HepG2 (cell line): ENCODE measurements around the gene ILRUN. TPM values are rescaled to one million over a fixed set of nuclear protein-coding genes. Genes with fewer than 3 reads are reported as not detected.

Source experiments
- ATAC-seq: fragments of 200-7000 bp; cut with Tn5 transposase; 3 replicates; pipeline ENCODE4 v1.9.1; 2020; ENCODE audit warnings: mild to moderate bottlenecking, moderate library complexity
- BruUV-seq: library from RNA; stranded (reverse); fragments of 400-500 nt; replicated peaks from 2 replicates; lab custom pipeline; 2021; lab: Mats Ljungman, UMichigan
- CTCF ChIA-PET: fragments of 300-600 bp; formaldehyde crosslinking; extraction: SDS; loops from one replicate; lab custom pipeline; 2021; ENCODE audit warnings: low total read pairs, inconsistent platforms, low intra/inter-chr PET ratio; lab: Yijun Ruan, JAX
- POLR2A ChIA-PET: fragments of 350-600 bp; sonication (Branson Sonifier 250); formaldehyde crosslinking; loops from one replicate; lab custom pipeline; 2020; ENCODE audit warnings: antibody characterized with exemption, inconsistent platforms; lab: Yijun Ruan, JAX
- DNase-seq: peaks from one replicate; pipeline ENCODE4 v3.0.0-alpha.2; 2015; ENCODE audit warnings: low spot score
- FAIRE-seq: peaks from 3 replicates; lab custom pipeline; 2011; peaks lifted over from hg19 to GRCh38; lab: Jason Lieb, UNC
- H2AFZ ChIP-seq: one replicate; pipeline ENCODE4 v1.6.1; 2011; ENCODE audit warnings: low read length, inconsistent platforms
- H3K27ac ChIP-seq: fragments of 300-600 bp; 3 replicates; pipeline ENCODE4 v1.8.0; 2011; ENCODE audit warnings: mixed run types, mild to moderate bottlenecking, mixed read lengths, low read length, inconsistent platforms; ENCODE audit not compliant: insufficient read depth; ENCODE audit errors: extremely low read length
- H3K27me3 ChIP-seq, 2 experiments: fragments of 200-600 bp in 1 of 2; 2 replicates in 1 of 2; 3 replicates in 1 of 2; pipeline versions ENCODE4 v1.6.0 to v1.8.0; 2011; ENCODE audit warnings: low read length in 2 of 2, mild to moderate bottlenecking in 2 of 2, moderate library complexity in 2 of 2, inconsistent platforms in 1 of 2; ENCODE audit not compliant: insufficient read depth in 2 of 2, control insufficient read depth in 1 of 2
- H3K36me3 ChIP-seq, 2 experiments: fragments of 200-600 bp in 1 of 2; replicated peaks in 1 of 2; 2 replicates in 1 of 2; 3 replicates in 1 of 2; pipeline versions ENCODE4 v1.5.1 to v1.8.0; 2011; ENCODE audit warnings: low read length in 2 of 2, inconsistent platforms in 1 of 2; ENCODE audit not compliant: insufficient read depth in 2 of 2, control insufficient read depth in 1 of 2
- H3K4me1 ChIP-seq: 2 replicates; pipeline ENCODE4 v1.5.1; 2012; ENCODE audit warnings: low read length, inconsistent platforms; ENCODE audit not compliant: insufficient read depth
- H3K4me2 ChIP-seq: 2 replicates; pipeline ENCODE4 v1.6.0; 2011; ENCODE audit warnings: low read depth, low read length, inconsistent platforms
- H3K4me3 ChIP-seq, 3 experiments: fragments of 200-600 bp in 1 of 3; sonication (generic), shearing (Covaris generic) in 1 of 3; replicated peaks in 1 of 3; 2 replicates each; pipeline ENCODE4 v1.5.1; 2011 to 2016; ENCODE audit warnings: low read length in 3 of 3, inconsistent platforms in 2 of 3, low read depth in 2 of 3, mild to moderate bottlenecking in 2 of 3, control low read depth in 1 of 3, mixed read lengths in 1 of 3; ENCODE audit not compliant: insufficient read depth in 1 of 3
- H3K79me2 ChIP-seq: one replicate; pipeline ENCODE4 v1.6.1; 2011; ENCODE audit warnings: low read length, inconsistent platforms; ENCODE audit not compliant: insufficient read depth
- H3K9ac ChIP-seq: 2 replicates; pipeline ENCODE4 v1.6.0; 2011; ENCODE audit warnings: mild to moderate bottlenecking, low read depth, low read length, inconsistent platforms; ENCODE audit not compliant: insufficient read depth
- H3K9me3 ChIP-seq: 2 replicates; pipeline ENCODE4 v1.5.1; 2012; ENCODE audit warnings: mild to moderate bottlenecking, low read length
- H4K20me1 ChIP-seq: 2 replicates; pipeline ENCODE4 v1.6.0; 2011; ENCODE audit warnings: inconsistent platforms, mild to moderate bottlenecking, low read length, moderate library complexity; ENCODE audit not compliant: insufficient read depth
- CBFB ChIP-seq: sonication (generic); formaldehyde crosslinking; IDR thresholded peaks from 2 replicates; pipeline ENCODE4 v1.4.0; 2020; ENCODE audit warnings: missing genetic modification reagents
- HNRNPK ChIP-seq: fragments of 200-400 bp; formaldehyde crosslinking; IDR thresholded peaks from 2 replicates; pipeline ENCODE4 v1.6.1; 2018; ENCODE audit warnings: low read length, low read depth, moderate library complexity, mild to moderate bottlenecking; ENCODE audit not compliant: poor library complexity, severe bottlenecking
- MYC ChIP-seq: sonication (generic); formaldehyde crosslinking; IDR thresholded peaks from 2 replicates; pipeline ENCODE4 v1.9.0; 2021; ENCODE audit warnings: missing genetic modification reagents, borderline replicate concordance
- MYNN ChIP-seq: sonication (generic); formaldehyde crosslinking; IDR thresholded peaks from 2 replicates; pipeline ENCODE4 v1.4.0; 2020; ENCODE audit warnings: mild to moderate bottlenecking, low read depth, missing genetic modification reagents
- NPAS2 ChIP-seq: sonication (generic); formaldehyde crosslinking; IDR thresholded peaks from 2 replicates; pipeline ENCODE4 v1.8.0; 2022; ENCODE audit warnings: mild to moderate bottlenecking, missing genetic modification reagents, borderline replicate concordance
- NR2F2 ChIP-seq: IDR thresholded peaks from 2 replicates; pipeline ENCODE4 v1.6.1; 2012; ENCODE audit warnings: low read depth, inconsistent platforms, borderline replicate concordance
- SOX6 ChIP-seq, 2 experiments: fragments of 450-650 bp in 1 of 2; sonication (generic) in 1 of 2; formaldehyde crosslinking in 1 of 2; IDR thresholded peaks; 2 replicates each; pipeline versions ENCODE4 v1.4.0 to v1.6.1; 2017 to 2020; ENCODE audit warnings: antibody characterized with exemption in 1 of 2, mild to moderate bottlenecking in 1 of 2, missing genetic modification reagents in 1 of 2
- TAF1 ChIP-seq: sonication (generic); formaldehyde crosslinking; IDR thresholded peaks from 2 replicates; pipeline ENCODE4 v1.4.0; 2020; ENCODE audit warnings: missing genetic modification reagents
- ZBTB7B ChIP-seq: sonication (generic); formaldehyde crosslinking; IDR thresholded peaks from 2 replicates; pipeline ENCODE4 v1.4.0; 2020; ENCODE audit warnings: missing genetic modification reagents
- ZIK1 ChIP-seq: sonication (generic); formaldehyde crosslinking; IDR thresholded peaks from 2 replicates; pipeline ENCODE4 v1.5.0; 2020; ENCODE audit warnings: mild to moderate bottlenecking, low read depth, missing genetic modification reagents, borderline replicate concordance
- ZNF274 ChIP-seq: sonication (generic); formaldehyde crosslinking; IDR thresholded peaks from 2 replicates; pipeline ENCODE4 v1.5.1; 2020; ENCODE audit warnings: mild to moderate bottlenecking, missing genetic modification reagents
- ZNF776 ChIP-seq: sonication (generic); formaldehyde crosslinking; IDR thresholded peaks from 2 replicates; pipeline ENCODE4 v1.4.0; 2020; ENCODE audit warnings: mild to moderate bottlenecking, missing genetic modification reagents
- in situ Hi-C: cut with HindIII; loops from 2 replicates; pipeline ENCODE4 v1.10.0; 2017; ENCODE audit warnings: low pct_unique_long_range_greater_than_20kb; ENCODE audit not compliant: extremely low pct_ligation_motif_present
- intact Hi-C: fragments of 100-400 bp; cut with micrococcal nuclease; formaldehyde crosslinking; loops from one replicate; pipeline ENCODE4 v1.10.0; 2022; ENCODE audit not compliant: unreplicated experiment
- polyA plus RNA-seq, 8 experiments: library from polyadenylated mRNA; depleted of rRNA in 3 of 8; stranded (reverse) in 7 of 8; unstranded in 1 of 8; fragments of >200 nt; fragmentation: Illumina TruSeq in 4 of 8; extraction: Trizol in 4 of 8; gene quantifications; 2 replicates each; pipeline versions ENCODE4 v1.2.1 to v1.2.3, GENCODE V29; 2011 to 2016; ENCODE audit warnings: low read depth in 4 of 8, missing spikeins in 1 of 8, mixed read lengths in 1 of 8; ENCODE audit not compliant: insufficient read depth in 1 of 8
- total RNA-seq, 5 experiments: library from RNA; depleted of rRNA; stranded (reverse); fragments of >200 nt; fragmentation: Illumina TruSeq; extraction: Trizol; gene quantifications; 2 replicates each; pipeline ENCODE4 v1.2.3, GENCODE V29; 2016; ENCODE audit warnings: low read depth in 1 of 5
- TF ChIP-seq, protein P1 (sequence below): sonication (generic); formaldehyde crosslinking; IDR thresholded peaks from 2 replicates; pipeline ENCODE4 v1.4.0; 2020; ENCODE audit warnings: missing genetic modification reagents
- TF ChIP-seq, protein P2 (sequence below): sonication (generic); formaldehyde crosslinking; IDR thresholded peaks from 2 replicates; pipeline ENCODE4 v1.4.0; 2020; ENCODE audit warnings: missing genetic modification reagents
- TF ChIP-seq, protein P3 (sequence below): sonication (generic); formaldehyde crosslinking; IDR thresholded peaks from 2 replicates; pipeline ENCODE4 v1.5.0; 2020; ENCODE audit warnings: mild to moderate bottlenecking, low read depth, missing genetic modification reagents, borderline replicate concordance
- TF ChIP-seq, protein P4 (sequence below): fragments of 450-650 bp; IDR thresholded peaks from 2 replicates; pipeline ENCODE4 v1.6.1; 2017; ENCODE audit warnings: mild to moderate bottlenecking
- TF ChIP-seq, protein P5 (sequence below): sonication (generic); formaldehyde crosslinking; IDR thresholded peaks from 2 replicates; pipeline ENCODE4 v1.8.0; 2022; ENCODE audit warnings: missing genetic modification reagents, mild to moderate bottlenecking, borderline replicate concordance

Gene ILRUN
- total and polyA plus RNA-seq, 2 of the 13 experiments (the other 11 are each of a cell fraction or from before 2014, with no cell fraction given), result 45.5 to 66.6 TPM

DNA sequence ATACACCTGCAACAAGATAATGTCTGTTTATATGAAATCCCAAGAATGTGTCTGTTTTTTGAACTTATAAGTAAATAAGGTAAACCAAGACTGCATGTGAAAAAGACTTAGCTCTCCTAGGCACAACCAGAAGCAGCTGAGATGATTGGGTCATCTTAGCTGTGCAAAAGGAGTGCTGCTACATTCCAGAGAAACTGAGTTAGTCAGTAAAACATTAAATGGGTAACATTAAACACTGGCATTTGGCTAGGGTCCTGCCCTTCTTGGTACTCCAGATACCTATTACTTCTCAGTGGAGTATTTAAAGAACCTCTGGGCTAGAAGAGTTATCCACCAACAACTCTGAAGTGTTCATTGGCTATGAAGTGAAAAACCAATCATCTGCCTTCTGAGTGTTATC, 47.8 kb downstream of the ILRUN start:
- H3K36me3 ChIP-seq, result peaks cover 16 to 75% of the 10 kb centered on the region in 2 experiments
- intact Hi-C loops, result no loop called here
- H3K4me1 ChIP-seq, result peaks cover 8% of the 10 kb centered on the region
- FAIRE-seq (no peak), ATAC-seq (no peak), DNase-seq (no peak)
- no peaks in the 10 kb centered on the region for H4K20me1 ChIP-seq
- no peak overlapping the region for H3K9ac ChIP-seq
- TF ChIP-seq NPAS2 (CRISPR knock-in tag) (no peak), ZNF776 (CRISPR knock-in tag) (no peak), TAF1 (no peak), HNRNPK (no peak), ZIK1 (CRISPR knock-in tag) (no peak), ZBTB7B (no peak), CBFB (CRISPR knock-in tag) (no peak), SOX6 (IDR thresholded peaks at IDR 0.05) (no peak), SOX6 (CRISPR knock-in tag; IDR thresholded peaks at IDR 0.05) (no peak), NR2F2 (no peak), MYNN (CRISPR knock-in tag) (no peak), MYC (CRISPR knock-in tag) (no peak), ZNF274 (no peak)
- TF ChIP-seq, protein P1, sequence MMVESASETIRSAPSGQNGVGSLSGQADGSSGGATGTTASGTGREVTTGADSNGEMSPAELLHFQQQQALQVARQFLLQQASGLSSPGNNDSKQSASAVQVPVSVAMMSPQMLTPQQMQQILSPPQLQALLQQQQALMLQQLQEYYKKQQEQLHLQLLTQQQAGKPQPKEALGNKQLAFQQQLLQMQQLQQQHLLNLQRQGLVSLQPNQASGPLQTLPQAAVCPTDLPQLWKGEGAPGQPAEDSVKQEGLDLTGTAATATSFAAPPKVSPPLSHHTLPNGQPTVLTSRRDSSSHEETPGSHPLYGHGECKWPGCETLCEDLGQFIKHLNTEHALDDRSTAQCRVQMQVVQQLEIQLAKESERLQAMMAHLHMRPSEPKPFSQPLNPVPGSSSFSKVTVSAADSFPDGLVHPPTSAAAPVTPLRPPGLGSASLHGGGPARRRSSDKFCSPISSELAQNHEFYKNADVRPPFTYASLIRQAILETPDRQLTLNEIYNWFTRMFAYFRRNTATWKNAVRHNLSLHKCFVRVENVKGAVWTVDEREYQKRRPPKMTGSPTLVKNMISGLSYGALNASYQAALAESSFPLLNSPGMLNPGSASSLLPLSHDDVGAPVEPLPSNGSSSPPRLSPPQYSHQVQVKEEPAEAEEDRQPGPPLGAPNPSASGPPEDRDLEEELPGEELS (CRISPR knock-in tag), result no peak
- TF ChIP-seq, protein P2, sequence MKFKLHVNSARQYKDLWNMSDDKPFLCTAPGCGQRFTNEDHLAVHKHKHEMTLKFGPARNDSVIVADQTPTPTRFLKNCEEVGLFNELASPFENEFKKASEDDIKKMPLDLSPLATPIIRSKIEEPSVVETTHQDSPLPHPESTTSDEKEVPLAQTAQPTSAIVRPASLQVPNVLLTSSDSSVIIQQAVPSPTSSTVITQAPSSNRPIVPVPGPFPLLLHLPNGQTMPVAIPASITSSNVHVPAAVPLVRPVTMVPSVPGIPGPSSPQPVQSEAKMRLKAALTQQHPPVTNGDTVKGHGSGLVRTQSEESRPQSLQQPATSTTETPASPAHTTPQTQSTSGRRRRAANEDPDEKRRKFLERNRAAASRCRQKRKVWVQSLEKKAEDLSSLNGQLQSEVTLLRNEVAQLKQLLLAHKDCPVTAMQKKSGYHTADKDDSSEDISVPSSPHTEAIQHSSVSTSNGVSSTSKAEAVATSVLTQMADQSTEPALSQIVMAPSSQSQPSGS (CRISPR knock-in tag), result no peak
- TF ChIP-seq, protein P3, sequence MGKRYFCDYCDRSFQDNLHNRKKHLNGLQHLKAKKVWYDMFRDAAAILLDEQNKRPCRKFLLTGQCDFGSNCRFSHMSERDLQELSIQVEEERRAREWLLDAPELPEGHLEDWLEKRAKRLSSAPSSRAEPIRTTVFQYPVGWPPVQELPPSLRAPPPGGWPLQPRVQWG, result no peak
- TF ChIP-seq, protein P4, sequence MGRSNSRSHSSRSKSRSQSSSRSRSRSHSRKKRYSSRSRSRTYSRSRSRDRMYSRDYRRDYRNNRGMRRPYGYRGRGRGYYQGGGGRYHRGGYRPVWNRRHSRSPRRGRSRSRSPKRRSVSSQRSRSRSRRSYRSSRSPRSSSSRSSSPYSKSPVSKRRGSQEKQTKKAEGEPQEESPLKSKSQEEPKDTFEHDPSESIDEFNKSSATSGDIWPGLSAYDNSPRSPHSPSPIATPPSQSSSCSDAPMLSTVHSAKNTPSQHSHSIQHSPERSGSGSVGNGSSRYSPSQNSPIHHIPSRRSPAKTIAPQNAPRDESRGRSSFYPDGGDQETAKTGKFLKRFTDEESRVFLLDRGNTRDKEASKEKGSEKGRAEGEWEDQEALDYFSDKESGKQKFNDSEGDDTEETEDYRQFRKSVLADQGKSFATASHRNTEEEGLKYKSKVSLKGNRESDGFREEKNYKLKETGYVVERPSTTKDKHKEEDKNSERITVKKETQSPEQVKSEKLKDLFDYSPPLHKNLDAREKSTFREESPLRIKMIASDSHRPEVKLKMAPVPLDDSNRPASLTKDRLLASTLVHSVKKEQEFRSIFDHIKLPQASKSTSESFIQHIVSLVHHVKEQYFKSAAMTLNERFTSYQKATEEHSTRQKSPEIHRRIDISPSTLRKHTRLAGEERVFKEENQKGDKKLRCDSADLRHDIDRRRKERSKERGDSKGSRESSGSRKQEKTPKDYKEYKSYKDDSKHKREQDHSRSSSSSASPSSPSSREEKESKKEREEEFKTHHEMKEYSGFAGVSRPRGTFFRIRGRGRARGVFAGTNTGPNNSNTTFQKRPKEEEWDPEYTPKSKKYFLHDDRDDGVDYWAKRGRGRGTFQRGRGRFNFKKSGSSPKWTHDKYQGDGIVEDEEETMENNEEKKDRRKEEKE, result no peak
- TF ChIP-seq, protein P5, sequence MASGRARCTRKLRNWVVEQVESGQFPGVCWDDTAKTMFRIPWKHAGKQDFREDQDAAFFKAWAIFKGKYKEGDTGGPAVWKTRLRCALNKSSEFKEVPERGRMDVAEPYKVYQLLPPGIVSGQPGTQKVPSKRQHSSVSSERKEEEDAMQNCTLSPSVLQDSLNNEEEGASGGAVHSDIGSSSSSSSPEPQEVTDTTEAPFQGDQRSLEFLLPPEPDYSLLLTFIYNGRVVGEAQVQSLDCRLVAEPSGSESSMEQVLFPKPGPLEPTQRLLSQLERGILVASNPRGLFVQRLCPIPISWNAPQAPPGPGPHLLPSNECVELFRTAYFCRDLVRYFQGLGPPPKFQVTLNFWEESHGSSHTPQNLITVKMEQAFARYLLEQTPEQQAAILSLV (CRISPR knock-in tag), result no peak
- no peak overlapping the region for H3K27ac ChIP-seq
- no peak overlapping the region for H3K4me3 ChIP-seq
- no peak overlapping the region for H2AFZ ChIP-seq
- H3K79me2 ChIP-seq, result peaks cover 39% of the 10 kb centered on the region
- no TSS peak for BruUV-seq
- POLR2A ChIA-PET, result no interaction called here
- CTCF ChIA-PET, result no interaction called here
- no peak overlapping the region for H3K4me2 ChIP-seq
- no peaks in the 10 kb centered on the region for H3K27me3 ChIP-seq
- in situ Hi-C loops, result no loop called here
- H3K9me3 ChIP-seq, result no peaks in the 10 kb centered on the region
